Measurements from ENCODE around the gene BAHCC1.

The BAHCC1 gene

GRCh38 chr17:81428121-81428515 lies 32.9 kb downstream of the BAHCC1 start:
- peak; percentile 93 to 94 for DNase-seq

DNA sequence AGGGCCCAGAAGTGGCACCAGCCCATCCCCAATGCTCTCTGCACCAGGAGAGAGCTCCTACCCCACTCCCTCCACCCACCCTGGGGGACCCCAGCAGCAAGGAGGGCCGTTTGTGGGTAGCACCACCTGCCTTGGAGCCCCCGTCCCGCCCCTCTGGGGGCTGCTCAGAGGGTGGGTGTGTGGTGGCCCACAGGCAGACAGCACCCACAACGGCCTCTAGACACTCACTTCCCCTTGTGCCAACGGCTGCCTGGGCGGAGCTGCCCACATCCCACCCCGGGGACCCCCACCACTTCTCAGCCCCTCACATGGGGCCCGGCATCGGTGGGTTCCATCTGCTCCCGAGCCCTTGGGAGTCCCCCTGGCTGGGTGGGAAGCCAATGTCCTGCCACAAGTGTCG lies 33.3 kb downstream of the BAHCC1 start:
- DNase-seq, result peak; percentile 72 to 78

DNA sequence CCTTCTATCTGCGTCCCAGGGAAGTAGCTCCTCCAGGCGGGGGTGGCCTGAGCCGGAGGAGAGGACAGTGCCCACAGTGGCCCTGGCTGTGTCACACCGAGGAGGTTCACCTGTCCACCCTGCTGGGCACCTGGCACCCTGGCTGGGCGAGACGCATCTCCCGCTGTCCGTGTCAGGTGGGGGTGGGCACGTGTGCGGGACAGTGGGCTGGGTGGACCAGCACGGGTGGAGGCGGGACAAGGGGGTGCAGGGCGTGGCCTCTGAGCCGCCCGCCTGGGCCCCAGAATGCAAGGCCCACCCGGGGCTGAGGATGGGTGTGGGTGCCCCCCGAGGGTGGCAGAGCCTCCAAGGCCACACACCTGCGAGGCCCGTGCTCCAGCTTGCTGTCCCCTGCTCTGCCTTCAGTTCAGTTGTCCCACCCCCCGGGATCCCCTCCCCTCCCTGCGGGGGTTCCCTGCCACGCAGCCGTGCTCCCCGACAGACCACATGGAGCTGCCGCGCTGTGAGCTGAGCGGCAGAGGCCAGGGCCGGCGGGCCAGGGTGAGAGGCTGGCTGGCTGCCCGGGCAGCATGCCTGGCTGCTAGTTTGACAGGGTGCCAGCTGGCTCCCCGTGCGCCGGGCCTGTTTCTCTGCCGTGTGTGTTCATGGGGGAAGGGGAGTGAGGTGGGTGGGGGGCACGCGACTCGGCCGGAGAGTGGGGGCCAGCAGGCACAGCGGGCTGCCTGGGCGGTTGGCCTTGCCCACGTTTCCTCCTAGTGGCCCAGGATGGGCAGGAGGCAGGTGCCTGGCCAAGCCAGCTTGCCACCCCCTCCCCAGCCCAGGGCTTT lies 33.9 kb downstream of the BAHCC1 start:
- peak; percentile 72 for DNase-seq

DNA sequence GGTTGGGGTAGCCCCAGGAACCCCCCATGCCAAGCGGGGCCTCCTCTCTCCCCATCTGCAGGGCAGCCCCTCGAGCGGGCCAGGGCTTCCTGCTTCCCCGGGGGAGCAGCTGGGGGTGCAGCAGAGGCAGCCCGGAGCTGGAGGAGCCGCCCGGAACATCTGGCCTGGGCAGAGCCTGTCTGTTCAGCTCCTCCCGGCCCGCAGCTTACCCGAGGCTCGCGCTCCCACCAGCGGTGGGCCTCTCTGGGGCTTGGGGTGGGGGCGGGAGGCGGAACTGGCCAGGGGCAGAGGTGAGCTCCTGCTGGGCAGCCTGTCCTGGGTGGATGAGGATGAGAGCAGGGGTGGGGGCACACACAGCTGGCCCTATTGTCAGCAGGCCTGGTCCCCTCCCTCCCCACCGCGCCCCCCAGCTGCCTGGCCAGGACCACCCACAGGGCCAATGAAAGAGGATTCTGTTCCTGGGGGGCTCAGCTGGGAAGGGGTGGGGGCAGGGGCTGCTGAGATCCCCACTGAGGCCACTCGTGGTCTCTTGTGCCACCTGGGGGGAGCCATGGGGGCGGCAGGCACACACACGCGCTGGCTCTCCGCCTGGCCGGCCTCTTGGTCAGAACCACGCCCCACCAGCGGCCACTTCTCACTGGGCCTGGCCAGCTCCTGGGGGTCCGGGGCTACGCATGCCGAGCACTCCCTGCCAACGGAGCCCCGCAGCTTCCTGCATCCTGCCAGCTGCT lies 34.7 kb downstream of the BAHCC1 start:
- DNase-seq, result peak; percentile 27 to 30

- DNase-seq, result no peak
Observed at GRCh38 chr17:81431545-81432482, 36.6 kb downstream of the BAHCC1 start.

DNA sequence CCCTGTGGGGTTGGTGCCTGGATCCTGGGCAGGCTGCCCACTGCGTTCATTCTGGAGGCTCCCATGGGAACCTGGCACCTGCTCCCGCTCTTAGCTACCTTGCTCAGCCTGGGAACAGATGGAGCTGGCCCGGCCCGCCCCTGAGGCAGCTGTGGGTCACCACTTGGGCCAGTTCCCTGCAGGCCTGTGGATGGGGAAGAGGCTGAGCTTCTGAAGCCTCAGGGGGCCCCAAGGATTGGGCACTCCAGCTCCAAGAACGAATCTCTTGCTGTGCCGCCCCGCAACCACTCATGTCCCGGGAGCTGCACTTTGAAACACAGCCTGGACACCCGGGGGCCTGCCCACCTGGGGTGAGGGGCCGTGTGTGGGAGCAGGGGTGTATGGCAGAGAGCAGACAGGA lies 37.7 kb downstream of the BAHCC1 start:
- DNase-seq, result no peak

GRCh38 chr17:81433656-81434055 lies 38.4 kb downstream of the BAHCC1 start:
- no peak for DNase-seq

DNA sequence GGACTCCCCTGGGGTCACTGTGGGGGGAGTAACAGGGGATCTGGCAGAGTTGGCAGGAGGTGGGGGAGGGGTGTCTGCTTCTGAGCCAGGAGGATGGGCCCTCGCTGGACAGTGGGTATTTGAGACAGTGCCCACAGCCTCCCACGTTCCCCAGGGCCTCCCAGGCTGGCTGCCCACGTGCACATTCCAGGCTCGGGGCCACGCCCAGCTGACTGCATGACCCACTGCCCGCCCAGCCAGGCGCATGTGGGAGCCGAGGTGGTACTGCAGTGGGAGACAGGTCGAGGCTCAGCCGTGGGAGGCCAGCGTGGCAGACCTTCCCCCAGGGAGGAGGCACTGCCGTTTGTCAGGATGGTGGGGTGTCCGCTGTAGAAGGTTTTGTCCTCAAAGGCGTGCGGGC lies 38.8 kb downstream of the BAHCC1 start:
- DNase-seq, result no peak

DNA sequence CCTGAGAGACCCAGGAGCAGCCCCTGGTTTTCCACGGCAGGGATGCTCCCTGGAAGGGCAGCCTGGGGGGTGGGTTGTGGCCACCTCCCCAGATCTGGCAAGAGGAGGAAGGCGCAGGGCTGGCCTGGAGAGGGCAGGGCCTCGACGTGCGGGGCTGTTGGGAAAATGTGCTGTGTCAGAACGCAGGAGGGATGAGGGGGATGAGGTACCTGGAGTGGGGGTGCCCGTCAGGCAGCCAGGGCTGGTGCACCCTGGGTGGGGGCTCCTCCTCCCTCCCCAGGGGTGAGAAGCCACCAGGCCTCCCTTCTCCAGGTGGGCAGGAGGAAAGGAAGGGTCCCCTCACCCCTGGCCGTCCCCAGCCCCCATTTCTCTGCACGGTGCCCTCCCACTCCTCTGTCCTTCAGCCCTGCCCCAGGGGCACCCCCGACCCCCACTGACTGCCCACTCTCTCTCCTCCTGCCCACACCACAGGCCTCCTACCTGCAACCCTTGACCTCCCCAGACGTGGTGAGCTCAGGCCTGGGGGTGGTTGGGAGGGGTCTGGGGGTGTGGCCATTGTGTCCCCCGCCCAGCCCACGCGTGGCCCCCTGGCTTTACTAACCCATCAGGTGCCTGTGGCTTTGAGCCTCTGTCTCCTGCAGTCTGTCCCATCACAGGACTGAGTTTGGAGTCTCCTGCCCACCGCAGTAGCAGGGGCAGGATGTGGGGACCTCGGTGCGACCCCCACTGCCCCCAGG lies 39.6 kb downstream of the BAHCC1 start:
- no peak for DNase-seq

GRCh38 chr17:81435652-81436293 lies 40.5 kb downstream of the BAHCC1 start:
- DNase-seq, result no peak

DNA sequence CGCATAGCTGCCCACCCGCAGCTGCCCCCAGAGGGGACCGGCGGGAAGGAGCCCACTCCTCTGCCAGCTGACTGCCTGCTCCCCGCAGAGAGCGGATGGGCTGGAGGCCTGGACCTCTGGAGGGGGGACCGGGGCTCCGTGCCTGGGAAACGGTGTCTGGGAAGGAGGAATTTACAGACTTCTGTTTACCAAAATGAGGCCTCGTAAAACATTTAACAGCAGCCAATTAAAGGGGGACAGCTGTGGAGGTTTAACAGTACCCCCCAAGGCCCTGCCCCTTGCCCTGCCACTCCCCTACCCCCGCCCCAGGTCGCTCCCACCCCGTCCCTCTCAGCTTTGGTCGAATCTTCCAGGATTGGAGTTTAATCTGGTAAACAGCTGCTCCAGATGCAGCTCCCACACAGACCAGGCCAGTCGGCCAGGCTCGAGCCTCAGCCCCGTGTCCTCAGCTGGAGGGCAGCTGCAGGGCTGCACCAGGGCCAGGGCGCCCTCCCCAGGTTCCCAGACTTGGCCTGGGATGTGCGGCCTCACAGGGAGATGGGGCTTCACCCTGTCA lies 41.1 kb downstream of the BAHCC1 start:
- DNase-seq, result no peak

DNA sequence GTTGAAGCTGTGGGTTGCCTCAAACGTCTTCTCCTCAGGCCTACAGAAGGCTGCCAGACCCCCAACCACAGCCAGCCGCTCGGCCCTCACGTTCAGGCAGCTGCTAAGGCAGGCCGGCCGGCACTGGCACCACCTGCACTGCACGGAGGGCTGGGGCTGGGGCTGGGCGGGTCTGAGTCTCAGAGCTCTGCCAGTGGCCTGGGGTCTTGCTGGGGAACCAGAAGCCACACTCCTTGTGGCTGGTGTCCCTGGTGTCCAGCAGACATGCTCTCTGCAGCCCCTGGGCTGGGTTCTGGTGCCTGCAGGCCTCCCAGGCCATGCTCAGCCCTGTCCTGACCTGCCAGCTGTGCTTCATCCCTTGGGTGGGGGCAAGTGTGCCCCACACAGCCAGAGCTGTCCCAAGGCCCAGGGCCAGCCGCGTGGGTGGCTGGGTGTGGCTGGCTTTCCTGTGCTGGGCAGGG lies 42.0 kb downstream of the BAHCC1 start:
- no peak for DNase-seq

DNA sequence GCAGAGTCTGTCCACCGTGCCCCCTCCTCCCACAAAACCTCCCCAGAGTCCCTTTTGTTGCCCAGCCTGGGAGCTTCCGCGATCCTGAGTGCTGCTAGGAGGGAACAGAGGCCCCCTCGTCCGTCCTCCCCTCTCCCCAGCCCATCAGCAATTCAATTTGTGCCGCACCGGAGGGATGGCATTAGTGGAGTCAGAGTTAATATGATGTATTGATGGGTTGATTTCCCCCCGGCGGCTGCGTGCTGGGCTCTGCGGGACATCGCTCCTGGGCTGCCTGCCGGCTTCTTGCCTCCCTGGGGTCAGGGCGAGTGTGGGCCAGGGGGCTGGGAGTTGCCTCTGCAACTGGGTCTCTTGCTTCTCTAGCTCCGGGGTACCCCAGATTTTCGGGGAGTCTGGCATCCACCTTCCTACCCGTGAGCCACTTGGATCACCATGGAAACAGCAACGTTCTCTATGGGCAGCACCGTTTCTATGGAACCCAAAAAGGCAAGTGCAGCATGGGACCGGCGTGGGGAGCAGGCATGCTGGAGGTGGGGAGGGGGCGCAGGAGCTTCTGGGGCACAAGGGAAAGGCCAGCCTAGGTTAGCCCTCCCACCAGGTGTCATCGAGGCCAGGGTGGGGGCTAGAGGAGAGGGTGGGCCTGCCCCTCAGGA lies 42.9 kb downstream of the BAHCC1 start:
- no peak for DNase-seq

DNA sequence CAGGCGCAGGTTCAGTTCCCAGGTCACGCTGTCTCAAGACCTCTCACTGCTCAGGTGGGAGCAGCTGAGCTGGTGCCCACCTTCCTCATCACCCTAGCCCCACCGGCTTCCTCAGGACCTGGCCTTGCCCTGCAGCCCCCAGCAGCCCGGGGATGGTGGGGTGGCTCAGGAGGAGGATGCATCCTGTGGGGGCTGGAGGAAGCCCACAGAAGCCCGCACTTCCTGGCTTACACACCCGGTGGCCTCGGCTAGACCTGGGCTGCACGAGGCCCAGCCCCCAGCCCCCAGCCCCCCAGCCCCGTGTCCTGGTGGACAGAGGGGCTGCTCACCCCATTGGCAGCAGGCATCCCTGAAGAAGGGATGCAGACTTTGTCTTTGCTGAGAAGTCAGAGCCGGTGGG lies 43.4 kb downstream of the BAHCC1 start:
- no peak for DNase-seq

GRCh38 chr17:81440051-81440471 lies 44.8 kb downstream of the BAHCC1 start:
- DNase-seq, result no peak

GRCh38 chr17:81440511-81441244 lies 45.4 kb downstream of the BAHCC1 start:
- DNase-seq, result peak; percentile 4 to 23

GRCh38 chr17:81442791-81443190 lies 47.5 kb downstream of the BAHCC1 start:
- no peak for DNase-seq

- DNase-seq, result no peak
Observed at GRCh38 chr17:81443269-81443668, 48.0 kb downstream of the BAHCC1 start.

DNA sequence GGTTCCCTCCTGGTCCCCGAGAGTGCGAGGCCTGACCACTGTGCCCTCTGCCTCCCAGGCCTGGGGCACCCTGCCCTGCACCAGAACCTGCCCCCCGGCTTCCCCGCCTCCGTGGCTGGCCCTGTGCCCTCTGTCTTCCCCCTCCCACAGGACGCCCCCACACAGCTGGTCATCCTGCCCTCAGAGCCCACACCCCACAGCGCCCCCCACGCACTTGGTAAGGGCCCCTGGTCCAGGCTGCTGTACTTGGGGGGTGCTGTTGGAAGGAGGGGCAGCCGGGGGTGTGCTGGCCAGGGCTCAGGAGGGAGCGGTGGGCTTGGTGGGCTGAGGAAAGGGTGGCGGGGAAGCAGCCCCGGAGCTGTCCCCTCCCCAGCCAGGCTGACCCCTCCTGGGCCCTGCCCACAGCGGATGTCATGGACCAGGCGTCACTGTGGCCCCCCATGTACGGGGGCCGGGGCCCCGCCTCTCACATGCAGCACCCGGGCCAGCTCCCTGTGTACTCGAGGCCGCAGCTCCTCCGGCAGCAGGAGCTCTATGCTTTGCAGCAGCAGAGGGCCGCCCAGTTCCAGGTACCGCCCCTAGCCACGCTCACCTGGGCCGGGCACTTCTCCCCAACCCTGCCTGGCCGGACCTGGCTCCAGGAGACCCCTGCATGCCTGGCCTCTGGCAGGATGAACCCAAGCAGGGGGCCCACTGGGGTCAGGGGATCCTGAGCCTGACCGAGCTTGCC lies 49.5 kb downstream of the BAHCC1 start:
- DNase-seq, result no peak

Data from AML-193 (cell line).